Activated B cell treated with CpG ODN at 0.5 μM for 24 hours (primary cell): ENCODE data around the gene SLC37A2. TPM values are rescaled to one million over a fixed set of nuclear protein-coding genes. Genes with fewer than 3 reads are reported as not detected.

Experiments used
- ATAC-seq: fragments of 200-7000 bp; cut with Tn5 transposase; one replicate; pipeline ENCODE4 v1.10.0; 2021; ENCODE audit warnings: low read depth, mild to moderate bottlenecking, moderate library complexity
- CTCF ChIA-PET: fragments of 350-600 bp; sonication (Branson Sonifier 250); formaldehyde crosslinking; loops from one replicate; lab custom pipeline; 2021; ENCODE audit warnings: antibody characterized with exemption; lab: Charles Lee
- POLR2A ChIA-PET: fragments of 350-600 bp; sonication (Branson Sonifier 250); formaldehyde crosslinking; loops from one replicate; lab custom pipeline; 2021; ENCODE audit warnings: antibody characterized with exemption; lab: Charles Lee
- DNase-seq: peaks from one replicate; pipeline ENCODE4 v3.0.0; 2022
- H3K27ac Mint-ChIP-seq: one replicate; pipeline ENCODE4 v1.8.0; 2020; ENCODE audit warnings: mixed read lengths
- H3K27me3 Mint-ChIP-seq: one replicate; pipeline ENCODE4 v1.8.0; 2021; ENCODE audit warnings: mixed read lengths
- H3K36me3 Mint-ChIP-seq: one replicate; pipeline ENCODE4 v1.8.0; 2021; ENCODE audit warnings: low read depth, mixed read lengths
- H3K4me1 Mint-ChIP-seq: one replicate; pipeline ENCODE4 v1.8.0; 2021; ENCODE audit warnings: mixed read lengths
- H3K4me3 Mint-ChIP-seq: one replicate; pipeline ENCODE4 v1.8.0; 2020; ENCODE audit warnings: mild to moderate bottlenecking, mixed read lengths
- H3K9me3 Mint-ChIP-seq: one replicate; pipeline ENCODE4 v1.8.0; 2020; ENCODE audit warnings: mixed read lengths
- CTCF ChIP-seq: fragments of 200-600 bp; IDR thresholded peaks from one replicate; pipeline ENCODE4 v1.8.0; 2022; ENCODE audit warnings: antibody characterized with exemption, mild to moderate bottlenecking
- intact Hi-C: fragments of 100-400 bp; cut with micrococcal nuclease; formaldehyde crosslinking; loops from one replicate; pipeline ENCODE4 v1.15.1; 2024
- total RNA-seq: library from RNA; stranded (reverse); gene quantifications from 2 replicates; pipeline ENCODE4 v1.2.3, GENCODE V29; 2022

The SLC37A2 gene
- total RNA-seq, 1 donor from 2014 or later: 27.5 TPM

GRCh38 chr11:125123194-125123946 is 60.3 kb downstream of the SLC37A2 start:
- no peak overlapping the region for H3K4me3 Mint-ChIP-seq
- POLR2A ChIA-PET: interaction anchor here (1.0 to 1.6 kb wide), 3 partner anchors 12 to 170 kb away, joined by 5 to 19 read pairs (median 6); partner anchors contain the start of genes CCDC15, SLC37A2 and TMEM218
- peaks cover 34% of the 10 kb centered on the region for H3K27me3 Mint-ChIP-seq
- no peak overlapping the region for H3K27ac Mint-ChIP-seq
- no peak for ATAC-seq
- DNase-seq: no peak
- H3K4me1 Mint-ChIP-seq: peaks cover 14% of the 10 kb centered on the region
- TF ChIP-seq CTCF: no peak
- intact Hi-C loops: no loop called here
- CTCF ChIA-PET: interaction anchor here (1.2 to 3.8 kb wide), 10 partner anchors 12 to 170 kb away, joined by 3 to 27 read pairs (median 8); partner anchors contain the start of genes CCDC15, SLC37A2 and TMEM218
- H3K9me3 Mint-ChIP-seq: no peaks in the 10 kb centered on the region
- H3K36me3 Mint-ChIP-seq: no peaks in the 10 kb centered on the region

GRCh38 chr11:125123947-125124617 is 61.0 kb downstream of the SLC37A2 start:
- DNase-seq (no peak), ATAC-seq (peak; percentile 71)
- POLR2A ChIA-PET: interaction anchor here (1.0 to 1.6 kb wide), 3 partner anchors 13 to 170 kb away, joined by 5 to 19 read pairs (median 6); partner anchors contain the start of genes CCDC15, SLC37A2 and TMEM218
- Mint-ChIP-seq H3K27me3 (peaks cover 32% of the 10 kb centered on the region), H3K4me1 (peaks cover 14% of the 10 kb centered on the region), H3K36me3 (no peaks in the 10 kb centered on the region), H3K9me3 (no peaks in the 10 kb centered on the region), H3K4me3 (peak overlapping the region; percentile 26), H3K27ac (no peak overlapping the region)
- CTCF ChIA-PET: interaction anchor here (1.0 to 3.8 kb wide), 13 partner anchors 13 to 170 kb away, joined by 3 to 27 read pairs (median 6); partner anchors contain the start of genes CCDC15, SLC37A2 and TMEM218
- intact Hi-C loops: loop anchor here (1.0 kb wide), 2 partner anchors 13 to 162 kb away; partner anchors contain the start of gene TMEM218
- no peak for TF ChIP-seq CTCF

GRCh38 chr11:125124618-125124992 is 61.5 kb downstream of the SLC37A2 start:
- TF ChIP-seq CTCF: no peak
- DNase-seq: no peak
- ChIA-PET CTCF (interaction anchor here (1.0 to 3.8 kb wide), 13 partner anchors 14 to 171 kb away, joined by 3 to 27 read pairs (median 6); partner anchors contain the start of genes CCDC15, SLC37A2 and TMEM218), POLR2A (interaction anchor here (1.0 to 1.6 kb wide), 3 partner anchors 14 to 171 kb away, joined by 5 to 19 read pairs (median 6); partner anchors contain the start of genes CCDC15, SLC37A2 and TMEM218)
- H3K27ac Mint-ChIP-seq: no peak overlapping the region
- ATAC-seq: no peak
- no peak overlapping the region for H3K4me3 Mint-ChIP-seq
- H3K36me3 Mint-ChIP-seq: no peaks in the 10 kb centered on the region
- intact Hi-C loops: loop anchor here (1.0 kb wide), 2 partner anchors 13 to 162 kb away; partner anchors contain the start of gene TMEM218
- H3K27me3 Mint-ChIP-seq: peaks cover 36% of the 10 kb centered on the region
- H3K4me1 Mint-ChIP-seq: peaks cover 14% of the 10 kb centered on the region
- H3K9me3 Mint-ChIP-seq: no peaks in the 10 kb centered on the region

GRCh38 chr11:125128450-125128849 is 65.3 kb downstream of the SLC37A2 start:
- no peak for TF ChIP-seq CTCF
- Mint-ChIP-seq H3K9me3 (no peaks in the 10 kb centered on the region), H3K4me1 (peaks cover 14% of the 10 kb centered on the region), H3K27me3 (peaks cover 38% of the 10 kb centered on the region), H3K27ac (no peak overlapping the region), H3K36me3 (no peaks in the 10 kb centered on the region), H3K4me3 (no peak overlapping the region)
- intact Hi-C loops: no loop called here
- ChIA-PET POLR2A (no interaction called here), CTCF (interaction anchor here (1.9 to 2.1 kb wide), 2 partner anchors 12 to 14 kb away, joined by 4 to 7 read pairs; no protein-coding TSS in a partner anchor)
- ATAC-seq (no peak), DNase-seq (no peak)
